Thoracic aorta (tissue), 2 donors: Measurements from ENCODE around the gene AMFR. TPM values are rescaled to one million over a fixed set of nuclear protein-coding genes. Genes with fewer than 3 reads are reported as not detected.

Experiments used
- ATAC-seq: fragments of 150-250 bp; one replicate; pipeline ENCODE4 v1.8.0; 2017; ENCODE audit warnings: low read depth; ENCODE audit not compliant: insufficient number of reproducible peaks, low FRiP score
- DNase-seq: peaks from one replicate; pipeline ENCODE4 v3.0.0-alpha.2; 2020; ENCODE audit warnings: low spot score
- H3K27ac ChIP-seq, 2 donors: fragments of 200-600 bp; sonication (generic); 1 replicate in 1 of 2; 2 replicates in 1 of 2; pipeline ENCODE4 v1.5.1; 2016; ENCODE audit warnings: mild to moderate bottlenecking in 2 of 2, moderate library complexity in 2 of 2
- H3K27me3 ChIP-seq: fragments of 200-600 bp; sonication (generic); replicated peaks from 2 replicates; pipeline ENCODE4 v1.6.0; 2016; ENCODE audit warnings: mild to moderate bottlenecking; ENCODE audit not compliant: insufficient read depth
- H3K36me3 ChIP-seq: fragments of 200-600 bp; sonication (generic); one replicate; pipeline ENCODE4 v1.5.1; 2016
- H3K4me1 ChIP-seq, 2 donors: fragments of 200-600 bp; sonication (generic); 1 replicate in 1 of 2; 2 replicates in 1 of 2; pipeline versions ENCODE4 v1.5.1 to v1.6.0; 2016; ENCODE audit warnings: low read depth in 2 of 2, mild to moderate bottlenecking in 1 of 2; ENCODE audit not compliant: control insufficient read depth in 1 of 2
- H3K4me3 ChIP-seq: fragments of 200-600 bp; sonication (generic); 2 replicates; pipeline ENCODE4 v1.5.1; 2016; ENCODE audit warnings: mild to moderate bottlenecking
- H3K9me3 ChIP-seq: fragments of 200-600 bp; sonication (generic); 2 replicates; pipeline ENCODE4 v1.5.1; 2016
- CTCF ChIP-seq: fragments of 200-600 bp; sonication (generic); IDR thresholded peaks from one replicate; pipeline ENCODE4 v1.5.1; 2019; ENCODE audit warnings: antibody characterized with exemption
- total RNA-seq, 2 donors: library from RNA; depleted of rRNA; stranded (reverse); fragments of >200 nt; gene quantifications; one replicate each; pipeline versions ENCODE4 v1.1.0 to v1.2.3, GENCODE V29; 2016

AMFR gene
- total RNA-seq, 2 donors from 2014 or later = 153 to 209 TPM

- Histone ChIP-seq H3K27ac (no peak overlapping the region), H3K4me1 (no peaks in the 10 kb centered on the region), H3K27me3 (no peaks in the 10 kb centered on the region), H3K9me3 (no peaks in the 10 kb centered on the region), H3K36me3 (no peaks in the 10 kb centered on the region), H3K4me3 (no peak overlapping the region)
- DNase-seq = no peak
- ATAC-seq = no peak
- no peak for TF ChIP-seq CTCF
Measured at GRCh38 chr16:56336711-56337110, 88.6 kb downstream of the AMFR start.

GRCh38 chr16:56336071-56336688 is 89.2 kb downstream of the AMFR start:
- Histone ChIP-seq H3K36me3 (no peaks in the 10 kb centered on the region), H3K4me1 (no peaks in the 10 kb centered on the region), H3K27me3 (no peaks in the 10 kb centered on the region), H3K27ac (no peak overlapping the region), H3K9me3 (no peaks in the 10 kb centered on the region), H3K4me3 (no peak overlapping the region)
- no peak for DNase-seq
- no peak for ATAC-seq
- no peak for TF ChIP-seq CTCF

- no peak overlapping the region for H3K27ac ChIP-seq
- no peaks in the 10 kb centered on the region for H3K4me1 ChIP-seq
- TF ChIP-seq CTCF = no peak
- H3K27me3 ChIP-seq = no peaks in the 10 kb centered on the region
- no peak for ATAC-seq
- H3K4me3 ChIP-seq = no peak overlapping the region
- no peaks in the 10 kb centered on the region for H3K9me3 ChIP-seq
- DNase-seq = no peak
- H3K36me3 ChIP-seq = no peaks in the 10 kb centered on the region
Measured at GRCh38 chr16:56334761-56335160, 90.6 kb downstream of the AMFR start.

- ATAC-seq = no peak
- no peaks in the 10 kb centered on the region for H3K4me1 ChIP-seq
- no peaks in the 10 kb centered on the region for H3K9me3 ChIP-seq
- no peak for DNase-seq
- TF ChIP-seq CTCF = no peak
- no peaks in the 10 kb centered on the region for H3K36me3 ChIP-seq
- H3K27me3 ChIP-seq = no peaks in the 10 kb centered on the region
- no peak overlapping the region for H3K4me3 ChIP-seq
- no peak overlapping the region for H3K27ac ChIP-seq
Measured at GRCh38 chr16:56332464-56333079, 92.8 kb downstream of the AMFR start.

- no peak for ATAC-seq
- H3K36me3 ChIP-seq = no peaks in the 10 kb centered on the region
- H3K27ac ChIP-seq = no peak overlapping the region
- no peak for DNase-seq
- TF ChIP-seq CTCF = no peak
- H3K4me3 ChIP-seq = no peak overlapping the region
- H3K27me3 ChIP-seq = no peaks in the 10 kb centered on the region
- H3K9me3 ChIP-seq = no peaks in the 10 kb centered on the region
- no peaks in the 10 kb centered on the region for H3K4me1 ChIP-seq
Measured at GRCh38 chr16:56331915-56332314, 93.4 kb downstream of the AMFR start.
